ENCODE results near the gene MYZAP. TPM values are rescaled to one million over a fixed set of nuclear protein-coding genes. Genes with fewer than 3 reads are reported as not detected.

Gene MYZAP
- polyA plus RNA-seq, 1 of the 3 experiments (the other 2 are of a cell fraction): 0.07 TPM

- Histone ChIP-seq H3K9ac (no peak overlapping the region), H3K79me2 (ENCODE audit: insufficient read depth) (no peaks in the 10 kb centered on the region), H3F3A (replicated peaks; ENCODE audit: insufficient read depth) (no peaks in the 10 kb centered on the region), H4K20me1 (ENCODE audit: insufficient read depth) (no peaks in the 10 kb centered on the region), H3K9me3 (no peaks in the 10 kb centered on the region), H3K4me1 (ENCODE audit: control insufficient read depth in 1 of 2, insufficient read depth in 2 of 2, low read depth in 1 of 2, low read length in 1 of 2) (peaks cover 0 to 4% of the 10 kb centered on the region in 2 experiments; a peak in 1 of 4 replicates), H3K27me3 (ENCODE audit: insufficient read depth) (no peaks in the 10 kb centered on the region), H2AFZ (ENCODE audit: low read depth) (no peak overlapping the region), H3K27ac (ENCODE audit: low read depth in 2 of 2, low read length in 1 of 2) (no peak overlapping the region), H3K4me3 (ENCODE audit: low read depth in 2 of 2, low read length in 1 of 2) (no peak overlapping the region), H3K36me3 (replicated peaks in 1 of 2; ENCODE audit: control insufficient read depth in 1 of 2, insufficient read depth in 2 of 2, low read length in 1 of 2) (no peaks in the 10 kb centered on the region), H3K9me2 (no peaks in the 10 kb centered on the region), H3K4me2 (no peak overlapping the region)
- ChIA-PET CTCF (interaction anchor here (1.1 kb wide), 1 partner anchor 72 kb away, joined by 3 read pairs; no protein-coding TSS in a partner anchor), POLR2A (no interaction called here)
- TF ChIP-seq RXRA (IDR thresholded peaks at IDR 0.05; ENCODE audit: borderline replicate concordance, low read depth) (no peak), ZBTB33 (IDR thresholded peaks at IDR 0.05; ENCODE audit: borderline replicate concordance, low read depth) (no peak)
- no peak for DNase-seq
- 26% methylated on average over 1 of the region's 1 CpG for WGBS (ENCODE audit: low lambda C conversion rate)
These were observed 9.6 kb upstream of the MYZAP start for GRCh38 chr15:57582090-57582489.

GRCh38 chr15:57583282-57583681 lies 8.4 kb upstream of the MYZAP start:
- ChIA-PET POLR2A (no interaction called here), CTCF (interaction anchor here (1.1 kb wide), 1 partner anchor 22 kb away, joined by 3 read pairs; no protein-coding TSS in a partner anchor)
- Histone ChIP-seq H3K36me3 (replicated peaks in 1 of 2; ENCODE audit: control insufficient read depth in 1 of 2, insufficient read depth in 2 of 2, low read length in 1 of 2) (no peaks in the 10 kb centered on the region), H4K20me1 (ENCODE audit: insufficient read depth) (no peaks in the 10 kb centered on the region), H3F3A (replicated peaks; ENCODE audit: insufficient read depth) (no peaks in the 10 kb centered on the region), H3K27me3 (ENCODE audit: insufficient read depth) (no peaks in the 10 kb centered on the region; the same call in 1 of the 2 replicates), H3K9me3 (no peaks in the 10 kb centered on the region), H3K9me2 (no peaks in the 10 kb centered on the region), H3K79me2 (ENCODE audit: insufficient read depth) (no peaks in the 10 kb centered on the region), H3K4me3 (ENCODE audit: low read depth in 2 of 2, low read length in 1 of 2) (no peak overlapping the region), H3K9ac (no peak overlapping the region), H3K4me1 (ENCODE audit: control insufficient read depth in 1 of 2, insufficient read depth in 2 of 2, low read depth in 1 of 2, low read length in 1 of 2) (peaks cover 0 to 4% of the 10 kb centered on the region in 2 experiments; a peak in 1 of 4 replicates), H3K4me2 (no peak overlapping the region), H2AFZ (ENCODE audit: low read depth) (no peak overlapping the region), H3K27ac (ENCODE audit: low read depth in 2 of 2, low read length in 1 of 2) (no peak overlapping the region)
- no peak for DNase-seq
- WGBS (ENCODE audit: low lambda C conversion rate): 15% methylated on average over 2 of the region's 2 CpGs
- TF ChIP-seq EP300 (IDR thresholded peaks at IDR 0.05; ENCODE audit: borderline replicate concordance in 1 of 2, low read depth in 1 of 2, low read length in 1 of 2) (no peak), NRF1 (IDR thresholded peaks at IDR 0.05; ENCODE audit: low read depth, low read length) (no peak), USF1 (IDR thresholded peaks at IDR 0.05; ENCODE audit: borderline replicate concordance, low read depth) (no peak), RCOR1 (IDR thresholded peaks at IDR 0.05; ENCODE audit: low read length) (no peak), NFIC (IDR thresholded peaks at IDR 0.05; ENCODE audit: borderline replicate concordance) (no peak), TAF1 (IDR thresholded peaks at IDR 0.05; ENCODE audit: borderline replicate concordance, low read depth, low read length) (no peak), YY1 (IDR thresholded peaks at IDR 0.05; ENCODE audit: low read depth) (no peak), GATA2 (CRISPR knock-in tag; IDR thresholded peaks at IDR 0.05) (no peak), RFX5 (IDR thresholded peaks at IDR 0.05; ENCODE audit: low read length) (no peak), FOXJ3 (CRISPR knock-in tag; IDR thresholded peaks at IDR 0.05) (no peak), USF2 (IDR thresholded peaks at IDR 0.05; ENCODE audit: borderline replicate concordance, low read depth, low read length) (no peak), FOXM1 (IDR thresholded peaks at IDR 0.05; ENCODE audit: low read depth) (no peak), SMC3 (IDR thresholded peaks at IDR 0.05; ENCODE audit: low read depth, low read length) (no peak), JUND (IDR thresholded peaks at IDR 0.05) (no peak), POLR2AphosphoS5 (IDR thresholded peaks at IDR 0.05; ENCODE audit: low read depth, low read length) (no peak), CHD2 (IDR thresholded peaks at IDR 0.05; ENCODE audit: low read length, partially characterized antibody) (no peak)

Data from SK-N-SH (cell line).